ENCODE measurements around the gene TMC2. TPM values are rescaled to one million over a fixed set of nuclear protein-coding genes. Genes with fewer than 3 reads are reported as not detected.

Gene TMC2
- total and polyA plus RNA-seq, 4 donors: 0.06 to 0.31 (median 0.15) TPM; not detected in 1

DNA sequence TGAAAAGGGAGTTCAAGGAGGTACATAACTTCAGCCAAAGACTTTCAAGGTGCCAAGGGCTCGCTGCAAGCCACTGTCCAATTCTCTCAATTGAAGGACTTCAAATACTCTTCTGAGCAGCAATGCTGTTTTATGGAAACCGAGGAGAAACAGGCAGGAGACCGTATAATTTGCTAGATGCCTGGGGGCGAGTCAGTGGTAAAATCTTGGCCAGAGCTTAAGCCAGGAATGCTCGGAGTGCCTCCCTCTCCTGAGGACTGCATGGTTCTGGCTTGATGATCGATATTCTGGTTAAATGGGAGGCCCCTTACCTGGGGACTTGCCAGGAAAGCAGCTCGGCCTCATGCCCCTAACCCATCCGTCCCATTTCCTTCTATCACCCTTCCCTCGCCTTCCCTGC, 80.3 kb downstream of the TMC2 start:
- DNase-seq (no peak), ATAC-seq (ENCODE audit: insufficient read depth, low FRiP score) (no peak)
- 78% methylated on average over 9 of the region's 9 CpGs for WGBS, 2 donors
- no peaks in the 10 kb centered on the region for H3K4me1 ChIP-seq (ENCODE audit: control insufficient read depth in 5 of 5, insufficient read depth in 5 of 5, low read length in 5 of 5)
- TF ChIP-seq CTCF (IDR thresholded peaks at IDR 0.05; ENCODE audit: control extremely low read depth, extremely low read depth): no peak
- no peak overlapping the region for H3K27ac ChIP-seq (ENCODE audit: low read depth in 1 of 2, low read length in 1 of 2)
- H3K9me3 ChIP-seq (ENCODE audit: control insufficient read depth in 4 of 4, insufficient read depth in 3 of 4, low read length in 3 of 4): peaks cover 0 to 6% (median 0%) of the 10 kb centered on the region in 4 donors
- H3K4me3 ChIP-seq: no peak overlapping the region
- peaks cover 0 to 4% (median 0%) of the 10 kb centered on the region in 3 donors for H3K27me3 ChIP-seq (ENCODE audit: control insufficient read depth in 3 of 3, insufficient read depth in 3 of 3, low read length in 2 of 3)
- no peaks in the 10 kb centered on the region for H3K36me3 ChIP-seq (ENCODE audit: control insufficient read depth in 4 of 4, insufficient read depth in 4 of 4, low read length in 4 of 4)
- no peak overlapping the region for H3K9ac ChIP-seq (ENCODE audit: insufficient read depth in 1 of 2, low read length in 2 of 2)

DNA sequence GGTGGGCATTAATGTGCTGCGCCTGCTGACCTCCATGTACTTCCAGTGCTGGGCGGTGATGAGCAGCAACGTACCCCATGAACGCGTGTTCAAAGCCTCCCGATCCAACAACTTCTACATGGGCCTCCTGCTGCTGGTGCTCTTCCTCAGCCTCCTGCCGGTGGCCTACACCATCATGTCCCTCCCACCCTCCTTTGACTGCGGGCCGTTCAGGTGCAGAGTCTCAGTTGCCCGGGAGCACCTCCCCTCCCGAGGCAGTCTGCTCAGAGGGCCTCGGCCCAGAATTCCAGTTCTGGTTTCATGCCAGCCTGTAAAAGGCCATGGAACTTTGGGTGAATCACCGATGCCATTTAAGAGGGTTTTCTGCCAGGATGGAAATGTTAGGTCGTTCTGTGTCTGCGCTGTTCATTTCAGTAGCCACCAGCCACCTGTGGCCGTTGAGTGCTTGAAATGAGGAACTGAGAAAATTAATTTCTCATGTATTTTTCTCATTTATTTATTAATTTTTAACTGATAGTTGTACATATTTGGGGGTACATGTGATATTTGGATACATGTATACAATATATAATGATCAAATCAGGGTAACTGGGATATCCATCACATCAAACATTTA, 80.8 kb downstream of the TMC2 start:
- Histone ChIP-seq H3K4me1 (ENCODE audit: control insufficient read depth in 5 of 5, insufficient read depth in 5 of 5, low read length in 5 of 5) (no peaks in the 10 kb centered on the region), H3K4me3 (no peak overlapping the region), H3K36me3 (ENCODE audit: control insufficient read depth in 4 of 4, insufficient read depth in 4 of 4, low read length in 4 of 4) (no peaks in the 10 kb centered on the region), H3K9me3 (ENCODE audit: control insufficient read depth in 4 of 4, insufficient read depth in 3 of 4, low read length in 3 of 4) (peaks cover 0 to 6% (median 0%) of the 10 kb centered on the region in 4 donors), H3K9ac (ENCODE audit: insufficient read depth in 1 of 2, low read length in 2 of 2) (no peak overlapping the region), H3K27me3 (ENCODE audit: control insufficient read depth in 3 of 3, insufficient read depth in 3 of 3, low read length in 2 of 3) (peaks cover 0 to 4% (median 0%) of the 10 kb centered on the region in 3 donors), H3K27ac (ENCODE audit: low read depth in 1 of 2, low read length in 1 of 2) (no peak overlapping the region)
- WGBS, 2 donors: 84 to 85% methylated on average over 16 of the region's 16 CpGs
- no peak for ATAC-seq (ENCODE audit: insufficient read depth, low FRiP score)
- DNase-seq: no peak
- TF ChIP-seq CTCF (IDR thresholded peaks at IDR 0.05; ENCODE audit: control extremely low read depth, extremely low read depth): no peak

- H3K36me3 ChIP-seq (ENCODE audit: control insufficient read depth in 4 of 4, insufficient read depth in 4 of 4, low read length in 4 of 4): no peaks in the 10 kb centered on the region
- peaks cover 0 to 6% (median 0%) of the 10 kb centered on the region in 4 donors for H3K9me3 ChIP-seq (ENCODE audit: control insufficient read depth in 4 of 4, insufficient read depth in 3 of 4, low read length in 3 of 4)
- no peak for ATAC-seq (ENCODE audit: insufficient read depth, low FRiP score)
- no peaks in the 10 kb centered on the region for H3K27me3 ChIP-seq (ENCODE audit: control insufficient read depth in 3 of 3, insufficient read depth in 3 of 3, low read length in 2 of 3)
- no peak overlapping the region for H3K4me3 ChIP-seq
- H3K27ac ChIP-seq (ENCODE audit: low read depth in 1 of 2, low read length in 1 of 2): no peak overlapping the region
- no peak for TF ChIP-seq CTCF (IDR thresholded peaks at IDR 0.05; ENCODE audit: control extremely low read depth, extremely low read depth)
- WGBS, 2 donors: 79 to 84% methylated on average over 6 of the region's 6 CpGs
- no peak for DNase-seq
- no peak overlapping the region for H3K9ac ChIP-seq (ENCODE audit: insufficient read depth in 1 of 2, low read length in 2 of 2)
- H3K4me1 ChIP-seq (ENCODE audit: control insufficient read depth in 5 of 5, insufficient read depth in 5 of 5, low read length in 5 of 5): no peaks in the 10 kb centered on the region
These were observed 82.4 kb downstream of the TMC2 start for GRCh38 chr20:2618815-2619214.

GRCh38 chr20:2619337-2619736, 83.0 kb downstream of the TMC2 start:
- 67 to 71% methylated on average over 2 of the region's 2 CpGs for WGBS, 2 donors
- Histone ChIP-seq H3K4me1 (ENCODE audit: control insufficient read depth in 5 of 5, insufficient read depth in 5 of 5, low read length in 5 of 5) (no peaks in the 10 kb centered on the region), H3K9ac (ENCODE audit: insufficient read depth in 1 of 2, low read length in 2 of 2) (no peak overlapping the region), H3K4me3 (no peak overlapping the region), H3K9me3 (ENCODE audit: control insufficient read depth in 4 of 4, insufficient read depth in 3 of 4, low read length in 3 of 4) (peaks cover 0 to 6% (median 0%) of the 10 kb centered on the region in 4 donors), H3K27me3 (ENCODE audit: control insufficient read depth in 3 of 3, insufficient read depth in 3 of 3, low read length in 2 of 3) (no peaks in the 10 kb centered on the region), H3K36me3 (ENCODE audit: control insufficient read depth in 4 of 4, insufficient read depth in 4 of 4, low read length in 4 of 4) (no peaks in the 10 kb centered on the region), H3K27ac (ENCODE audit: low read depth in 1 of 2, low read length in 1 of 2) (no peak overlapping the region)
- no peak for TF ChIP-seq CTCF (IDR thresholded peaks at IDR 0.05; ENCODE audit: control extremely low read depth, extremely low read depth)
- ATAC-seq (ENCODE audit: insufficient read depth, low FRiP score): no peak
- DNase-seq: no peak
